SK-N-SH (cell line): ENCODE measurements around the gene IFT172. TPM values are rescaled to one million over a fixed set of nuclear protein-coding genes. Genes with fewer than 3 reads are reported as not detected.

Experiments used
- CTCF ChIA-PET: fragments of 300-600, 350-600 bp; formaldehyde crosslinking; extraction: SDS; loops from one replicate; lab custom pipeline; 2021; lab: Yijun Ruan, JAX
- POLR2A ChIA-PET: fragments of 350-600 bp; sonication (Branson Sonifier 250); formaldehyde crosslinking; extraction: SDS; loops from one replicate; lab custom pipeline; 2020; ENCODE audit warnings: antibody characterized with exemption, inconsistent platforms; lab: Yijun Ruan, JAX
- DNase-seq: peaks from one replicate; pipeline ENCODE4 v3.0.0; 2012
- H2AFZ ChIP-seq: fragments of 200-600 bp; sonication (generic); 2 replicates; pipeline ENCODE4 v1.8.1; 2016; ENCODE audit warnings: antibody characterized with exemption, mild to moderate bottlenecking, low read depth
- H3F3A ChIP-seq: fragments of 200-600 bp; sonication (generic); replicated peaks from 2 replicates; pipeline ENCODE3; 2016; ENCODE audit warnings: antibody characterized with exemption, mild to moderate bottlenecking; ENCODE audit not compliant: insufficient read depth
- H3K27ac ChIP-seq, 2 experiments: fragments of 200-500 bp in 1 of 2; fragments of 200-600 bp in 1 of 2; sonication (Bioruptor generic) in 1 of 2; sonication (generic), shearing (Covaris generic) in 1 of 2; 2 replicates each; pipeline versions ENCODE4 v1.5.1 to v1.6.1; 2014 to 2016; ENCODE audit warnings: low read depth in 2 of 2, inconsistent platforms in 1 of 2, low read length in 1 of 2, mild to moderate bottlenecking in 1 of 2, mixed read lengths in 1 of 2
- H3K27me3 ChIP-seq: fragments of 200-600 bp; sonication (generic), shearing (Covaris generic); 2 replicates; pipeline ENCODE4 v1.6.1; 2016; ENCODE audit warnings: mixed run types; ENCODE audit not compliant: insufficient read depth
- H3K36me3 ChIP-seq, 2 experiments: fragments of 200-500 bp in 1 of 2; fragments of 200-600 bp in 1 of 2; sonication (Bioruptor generic) in 1 of 2; sonication (generic) in 1 of 2; replicated peaks in 1 of 2; 2 replicates each; pipeline versions ENCODE3 to v1.5.1; 2014 to 2016; ENCODE audit warnings: low read length in 1 of 2, mild to moderate bottlenecking in 1 of 2; ENCODE audit not compliant: insufficient read depth in 2 of 2, control insufficient read depth in 1 of 2
- H3K4me1 ChIP-seq, 2 experiments: fragments of 200-500 bp in 1 of 2; fragments of 200-600 bp in 1 of 2; sonication (Bioruptor generic) in 1 of 2; sonication (generic), shearing (Covaris generic) in 1 of 2; 2 replicates each; pipeline versions ENCODE4 v1.5.1 to v1.6.1; 2014 to 2016; ENCODE audit warnings: low read depth in 1 of 2, low read length in 1 of 2, mixed run types in 1 of 2; ENCODE audit not compliant: insufficient read depth in 2 of 2, control insufficient read depth in 1 of 2
- H3K4me2 ChIP-seq: fragments of 200-600 bp; sonication (generic), shearing (Covaris generic); 2 replicates; pipeline ENCODE4 v1.6.1; 2017; ENCODE audit warnings: mixed run types
- H3K4me3 ChIP-seq, 2 experiments: fragments of 200-500 bp in 1 of 2; fragments of 200-600 bp in 1 of 2; sonication (Bioruptor generic) in 1 of 2; sonication (generic), shearing (Covaris generic) in 1 of 2; 2 replicates each; pipeline versions ENCODE4 v1.5.1 to v1.8.1; 2014 to 2016; ENCODE audit warnings: low read depth in 2 of 2, inconsistent platforms in 1 of 2, low read length in 1 of 2, mild to moderate bottlenecking in 1 of 2, mixed read lengths in 1 of 2, moderate library complexity in 1 of 2
- H3K79me2 ChIP-seq: fragments of 200-600 bp; sonication (generic); 2 replicates; pipeline ENCODE4 v1.8.1; 2017; ENCODE audit warnings: mild to moderate bottlenecking; ENCODE audit not compliant: insufficient read depth
- H3K9ac ChIP-seq: fragments of 200-600 bp; sonication (generic); 2 replicates; pipeline ENCODE4 v1.6.1; 2017; ENCODE audit warnings: mixed run types
- H3K9me2 ChIP-seq: fragments of 200-600 bp; sonication (generic); 2 replicates; pipeline ENCODE4 v1.6.1; 2017; ENCODE audit warnings: mixed run types
- H3K9me3 ChIP-seq: fragments of 200-600 bp; sonication (generic); 2 replicates; pipeline ENCODE4 v1.6.1; 2017; ENCODE audit warnings: mixed run types, mild to moderate bottlenecking, moderate library complexity
- H4K20me1 ChIP-seq: fragments of 200-600 bp; sonication (generic); 2 replicates; pipeline ENCODE4 v1.6.1; 2017; ENCODE audit warnings: mild to moderate bottlenecking, mixed run types; ENCODE audit not compliant: insufficient read depth
- CHD2 ChIP-seq: fragments of 150-350 bp; IDR thresholded peaks from 2 replicates; pipeline ENCODE4 v1.6.1; 2018; ENCODE audit warnings: low read length; ENCODE audit not compliant: partially characterized antibody
- EZH2phosphoT487 ChIP-seq: fragments of 200-600 bp; sonication (generic); IDR thresholded peaks from 2 replicates; pipeline ENCODE4 v1.6.1; 2017; ENCODE audit warnings: low read depth, mixed run types, mild to moderate bottlenecking, antibody characterized with exemption, moderate library complexity, borderline replicate concordance
- FOXJ3 ChIP-seq: sonication (generic); formaldehyde crosslinking; IDR thresholded peaks from 2 replicates; pipeline ENCODE4 v1.5.1; 2020; ENCODE audit warnings: mild to moderate bottlenecking, missing genetic modification reagents
- GATA2 ChIP-seq: sonication (generic); formaldehyde crosslinking; IDR thresholded peaks from 2 replicates; pipeline ENCODE4 v1.5.0; 2020; ENCODE audit warnings: mild to moderate bottlenecking, missing genetic modification reagents
- IRF3 ChIP-seq: fragments of 150-350 bp; IDR thresholded peaks from 2 replicates; pipeline ENCODE4 v1.6.1; 2016; ENCODE audit warnings: mild to moderate bottlenecking, low read depth, low read length
- JUND ChIP-seq: IDR thresholded peaks from 2 replicates; pipeline ENCODE4 v1.4.0; 2012
- MAX ChIP-seq: IDR thresholded peaks from 2 replicates; pipeline ENCODE4 v1.4.0; 2012; ENCODE audit warnings: low read depth
- MEF2A ChIP-seq: IDR thresholded peaks from 2 replicates; pipeline ENCODE4 v1.4.0; 2012; ENCODE audit warnings: low read depth, borderline replicate concordance
- PBX3 ChIP-seq: IDR thresholded peaks from 2 replicates; pipeline ENCODE4; 2012
- RAD21 ChIP-seq: IDR thresholded peaks from 2 replicates; pipeline ENCODE4 v1.6.1; 2012; ENCODE audit warnings: mild to moderate bottlenecking, low read length
- RXRA ChIP-seq: IDR thresholded peaks from 2 replicates; pipeline ENCODE4 v1.4.0; 2012; ENCODE audit warnings: low read depth, mild to moderate bottlenecking, borderline replicate concordance
- SIN3A ChIP-seq: IDR thresholded peaks from 2 replicates; pipeline ENCODE4 v1.6.1; 2012; ENCODE audit warnings: low read depth, mild to moderate bottlenecking, low read length, moderate library complexity, borderline replicate concordance
- SMC3 ChIP-seq: IDR thresholded peaks from 2 replicates; pipeline ENCODE4 v1.6.1; 2012; ENCODE audit warnings: low read depth, low read length, improper control_type of control experiment
- TAF1 ChIP-seq: IDR thresholded peaks from 2 replicates; pipeline ENCODE4 v1.6.1; 2012; ENCODE audit warnings: low read depth, mild to moderate bottlenecking, low read length, moderate library complexity, borderline replicate concordance
- TCF12 ChIP-seq: IDR thresholded peaks from 2 replicates; pipeline ENCODE4 v1.4.0; 2012
- TEAD4 ChIP-seq: IDR thresholded peaks from 2 replicates; pipeline ENCODE4 v1.4.0; 2012; ENCODE audit warnings: mild to moderate bottlenecking, borderline replicate concordance; ENCODE audit not compliant: insufficient read depth
- USF1 ChIP-seq: IDR thresholded peaks from 2 replicates; pipeline ENCODE4 v1.4.0; 2012; ENCODE audit warnings: low read depth, borderline replicate concordance
- WGBS: methylation state at CpG from one replicate; pipeline ENCODE4 v1.1.6; 2017; ENCODE audit warnings: low lambda C conversion rate; 5-methylcytosine and 5-hydroxymethylcytosine counted together
- polyA plus RNA-seq, 3 experiments: library from polyadenylated mRNA; depleted of rRNA; stranded (reverse); fragments of >200 nt; gene quantifications; 2 replicates each; pipeline ENCODE4 v1.2.3, GENCODE V29; 2012

The IFT172 gene
- polyA plus RNA-seq, 1 of the 3 experiments (the other 2 are of a cell fraction): 31.3 TPM

- Histone ChIP-seq H3K27me3 (no peaks in the 10 kb centered on the region), H3F3A (no peaks in the 10 kb centered on the region), H3K36me3 (peaks cover 13 to 17% of the 10 kb centered on the region in 2 experiments), H3K79me2 (no peaks in the 10 kb centered on the region), H4K20me1 (no peaks in the 10 kb centered on the region), H3K9me3 (no peaks in the 10 kb centered on the region), H3K4me3 (no peak overlapping the region), H3K9me2 (no peaks in the 10 kb centered on the region), H2AFZ (no peak overlapping the region), H3K4me1 (no peaks in the 10 kb centered on the region), H3K4me2 (no peak overlapping the region), H3K27ac (no peak overlapping the region), H3K9ac (no peak overlapping the region)
- TF ChIP-seq IRF3: no peak
- TF ChIP-seq FOXJ3 (CRISPR knock-in tag): no peak
- TF ChIP-seq MAX: no peak
- TF ChIP-seq PBX3: no peak
- no peak for TF ChIP-seq GATA2 (CRISPR knock-in tag)
- no peak for TF ChIP-seq CHD2
- no peak for TF ChIP-seq RAD21
- TF ChIP-seq SIN3A: no peak
- no peak for TF ChIP-seq TAF1
- no peak for TF ChIP-seq SMC3
- no peak for TF ChIP-seq USF1
- no peak for TF ChIP-seq EZH2phosphoT487
- no peak for TF ChIP-seq TEAD4
- no peak for TF ChIP-seq RXRA
- TF ChIP-seq MEF2A: no peak
- no peak for TF ChIP-seq TCF12
- TF ChIP-seq JUND: no peak
- ChIA-PET POLR2A (no interaction called here), CTCF (no interaction called here)
- no peak for DNase-seq
- 98% methylated on average over 7 of the region's 7 CpGs for WGBS
Measured at GRCh38 chr2:27464443-27464842, 25.1 kb downstream of the IFT172 start.
